Fibroblast of pulmonary artery (primary cell): ENCODE results near the gene TLR4.

Experiments used
- DNase-seq: peaks from one replicate; pipeline ENCODE4 v3.0.0-alpha.2; 2010; ENCODE audit warnings: low read depth
- H3K4me3 ChIP-seq: replicated peaks from 2 replicates; pipeline ENCODE4 v1.5.1; 2011; ENCODE audit warnings: low read depth, mild to moderate bottlenecking, control low read depth, low read length, moderate library complexity
- TF ChIP-seq, protein P1 (sequence below): IDR thresholded peaks from 2 replicates; pipeline ENCODE4 v1.5.1; 2011; ENCODE audit warnings: mild to moderate bottlenecking, control low read depth, low read length, inconsistent platforms; ENCODE audit errors: missing control alignments

Gene TLR4

DNA sequence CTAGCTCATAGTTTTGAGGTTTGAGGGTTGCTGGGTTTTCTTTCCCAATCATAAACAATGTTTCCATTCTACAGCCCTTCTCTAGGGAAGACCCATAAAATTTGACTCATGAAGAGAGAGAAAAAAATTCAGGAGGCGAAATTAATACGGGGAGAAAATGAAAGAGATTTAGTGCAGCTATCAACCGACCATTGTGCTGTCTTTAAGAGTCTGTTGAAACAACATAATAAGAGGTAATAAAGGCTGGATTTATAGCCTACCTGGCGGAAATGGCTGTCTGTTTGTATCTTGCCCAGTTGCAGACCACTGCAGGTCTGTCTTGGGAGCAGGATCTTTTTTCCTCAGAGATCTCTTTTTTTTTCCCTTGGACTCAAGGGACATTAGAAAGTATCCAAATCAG lies 66.9 kb downstream of the TLR4 start:
- H3K4me3 ChIP-seq = no peak overlapping the region
- TF ChIP-seq, protein P1, sequence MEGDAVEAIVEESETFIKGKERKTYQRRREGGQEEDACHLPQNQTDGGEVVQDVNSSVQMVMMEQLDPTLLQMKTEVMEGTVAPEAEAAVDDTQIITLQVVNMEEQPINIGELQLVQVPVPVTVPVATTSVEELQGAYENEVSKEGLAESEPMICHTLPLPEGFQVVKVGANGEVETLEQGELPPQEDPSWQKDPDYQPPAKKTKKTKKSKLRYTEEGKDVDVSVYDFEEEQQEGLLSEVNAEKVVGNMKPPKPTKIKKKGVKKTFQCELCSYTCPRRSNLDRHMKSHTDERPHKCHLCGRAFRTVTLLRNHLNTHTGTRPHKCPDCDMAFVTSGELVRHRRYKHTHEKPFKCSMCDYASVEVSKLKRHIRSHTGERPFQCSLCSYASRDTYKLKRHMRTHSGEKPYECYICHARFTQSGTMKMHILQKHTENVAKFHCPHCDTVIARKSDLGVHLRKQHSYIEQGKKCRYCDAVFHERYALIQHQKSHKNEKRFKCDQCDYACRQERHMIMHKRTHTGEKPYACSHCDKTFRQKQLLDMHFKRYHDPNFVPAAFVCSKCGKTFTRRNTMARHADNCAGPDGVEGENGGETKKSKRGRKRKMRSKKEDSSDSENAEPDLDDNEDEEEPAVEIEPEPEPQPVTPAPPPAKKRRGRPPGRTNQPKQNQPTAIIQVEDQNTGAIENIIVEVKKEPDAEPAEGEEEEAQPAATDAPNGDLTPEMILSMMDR = no peak
- DNase-seq = no peak

DNA sequence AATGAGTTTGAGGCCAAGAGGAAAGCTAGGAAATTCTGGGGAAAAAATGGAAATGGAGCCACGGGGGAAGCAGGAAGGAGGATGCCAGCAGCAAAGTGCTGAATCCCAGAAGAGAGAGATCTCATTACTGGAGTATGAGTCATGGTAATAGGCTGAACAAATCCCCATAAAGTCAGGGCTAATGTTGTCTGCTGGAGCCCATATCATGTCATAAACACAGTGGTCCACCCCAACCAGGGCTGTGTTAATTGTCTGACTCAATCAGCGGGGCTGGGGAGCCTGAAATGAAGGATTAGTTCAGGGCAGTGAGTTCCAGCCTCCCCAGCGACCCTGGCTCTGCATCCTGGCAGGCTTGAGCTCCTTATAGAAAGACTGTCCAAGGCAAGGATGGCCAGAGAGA lies 68.8 kb downstream of the TLR4 start:
- H3K4me3 ChIP-seq = no peak overlapping the region
- DNase-seq = peak; percentile 11

More for the DNA sequence above, 68.8 kb downstream of the TLR4 start:
- TF ChIP-seq, protein P1 = no peak
